ENCODE measurements around the gene COX6A1.
A peak's percentile ranks its signal among the peaks of the same experiment; 100 is the strongest.

COX6A1 gene

GRCh38 chr12:120460157-120460556 is 22.2 kb downstream of the COX6A1 start:
- DNase-seq, result no peak
- Mint-ChIP-seq H3K4me1 (no peaks in the 10 kb centered on the region), H3K27me3 (ENCODE audit: low read depth, poor library complexity) (no peaks in the 10 kb centered on the region), H3K4me3 (no peak overlapping the region), H3K27ac (peak overlapping the region; percentile 73), H3K36me3 (ENCODE audit: low read depth) (peaks cover 80% of the 10 kb centered on the region), H3K9me3 (no peaks in the 10 kb centered on the region)
- no peak for TF ChIP-seq CTCF (IDR thresholded peaks at IDR 0.05)

- Mint-ChIP-seq H3K36me3 (ENCODE audit: low read depth) (peaks cover 82% of the 10 kb centered on the region), H3K27me3 (ENCODE audit: low read depth, poor library complexity) (no peaks in the 10 kb centered on the region), H3K4me3 (no peak overlapping the region), H3K9me3 (no peaks in the 10 kb centered on the region), H3K4me1 (peaks cover 18% of the 10 kb centered on the region), H3K27ac (peak overlapping the region; percentile 79)
- no peak for DNase-seq
- no peak for TF ChIP-seq CTCF (IDR thresholded peaks at IDR 0.05)
Observed at GRCh38 chr12:120462099-120462640, 24.3 kb downstream of the COX6A1 start.

DNA sequence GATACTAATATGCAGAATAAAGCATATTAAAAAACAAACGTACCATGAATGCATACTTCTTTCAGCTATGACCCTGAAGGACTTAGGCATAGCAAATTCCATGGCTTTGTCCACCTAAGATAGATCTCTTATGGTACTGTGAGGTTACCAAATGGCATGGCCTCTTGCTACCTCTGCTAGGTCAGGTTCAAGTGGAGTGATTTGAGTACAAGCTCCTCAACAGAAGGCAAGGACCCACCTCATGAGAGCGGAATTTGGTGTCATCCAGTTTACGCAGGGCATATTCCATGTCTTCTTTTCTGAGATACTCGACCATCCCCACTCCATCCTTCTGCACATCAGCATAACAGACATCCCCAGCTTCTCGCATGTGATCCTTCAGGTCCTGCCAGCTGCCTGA is 25.8 kb downstream of the COX6A1 start:
- H3K4me3 Mint-ChIP-seq, result no peak overlapping the region
- H3K4me1 Mint-ChIP-seq, result peaks cover 33% of the 10 kb centered on the region
- peak overlapping the region; percentile 43 for H3K27ac Mint-ChIP-seq
- no peak for TF ChIP-seq CTCF (IDR thresholded peaks at IDR 0.05)
- DNase-seq, result no peak
- no peaks in the 10 kb centered on the region for H3K27me3 Mint-ChIP-seq (ENCODE audit: low read depth, poor library complexity)
- no peaks in the 10 kb centered on the region for H3K9me3 Mint-ChIP-seq
- peaks cover 82% of the 10 kb centered on the region for H3K36me3 Mint-ChIP-seq (ENCODE audit: low read depth)

GRCh38 chr12:120465756-120466155 is 27.8 kb downstream of the COX6A1 start:
- no peak for TF ChIP-seq CTCF (IDR thresholded peaks at IDR 0.05)
- DNase-seq, result no peak
- H3K4me3 Mint-ChIP-seq, result no peak overlapping the region
- H3K36me3 Mint-ChIP-seq (ENCODE audit: low read depth), result peaks cover 65% of the 10 kb centered on the region
- H3K9me3 Mint-ChIP-seq, result no peaks in the 10 kb centered on the region
- H3K27ac Mint-ChIP-seq, result no peak overlapping the region
- H3K4me1 Mint-ChIP-seq, result peaks cover 41% of the 10 kb centered on the region
- peaks cover 2% of the 10 kb centered on the region for H3K27me3 Mint-ChIP-seq (ENCODE audit: low read depth, poor library complexity)

- peak; percentile 52 for TF ChIP-seq CTCF (IDR thresholded peaks at IDR 0.05)
- H3K9me3 Mint-ChIP-seq, result no peaks in the 10 kb centered on the region
- H3K36me3 Mint-ChIP-seq (ENCODE audit: low read depth), result peaks cover 59% of the 10 kb centered on the region
- peaks cover 2% of the 10 kb centered on the region for H3K27me3 Mint-ChIP-seq (ENCODE audit: low read depth, poor library complexity)
- peak overlapping the region; percentile 66 for H3K4me3 Mint-ChIP-seq
- H3K27ac Mint-ChIP-seq, result peak overlapping the region; percentile 42
- DNase-seq, result peak; percentile 52
- peaks cover 41% of the 10 kb centered on the region for H3K4me1 Mint-ChIP-seq
Observed at GRCh38 chr12:120466560-120467315, 28.8 kb downstream of the COX6A1 start.

DNA sequence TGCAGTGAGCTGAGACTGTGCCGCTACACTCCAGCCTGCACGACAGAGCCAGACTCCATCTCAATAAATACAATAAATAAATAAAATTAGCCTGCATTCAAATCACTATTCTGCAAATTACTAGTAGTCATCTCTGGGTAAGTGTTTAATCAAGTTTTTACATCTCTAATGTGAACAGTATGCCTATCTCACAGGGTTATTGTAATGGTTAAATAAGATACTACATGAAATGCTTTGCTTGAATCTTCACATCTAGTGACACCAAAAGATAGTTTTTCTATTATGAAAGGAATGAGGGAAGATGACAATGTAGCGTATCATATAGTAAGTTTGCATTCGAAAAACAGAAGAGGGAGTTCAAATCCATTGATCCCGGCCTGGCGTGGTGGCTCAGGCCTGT is 29.5 kb downstream of the COX6A1 start:
- no peaks in the 10 kb centered on the region for H3K9me3 Mint-ChIP-seq
- H3K36me3 Mint-ChIP-seq (ENCODE audit: low read depth), result peaks cover 52% of the 10 kb centered on the region
- no peak for DNase-seq
- H3K4me1 Mint-ChIP-seq, result peaks cover 44% of the 10 kb centered on the region
- H3K27ac Mint-ChIP-seq, result peak overlapping the region; percentile 82
- peaks cover 2% of the 10 kb centered on the region for H3K27me3 Mint-ChIP-seq (ENCODE audit: low read depth, poor library complexity)
- no peak for TF ChIP-seq CTCF (IDR thresholded peaks at IDR 0.05)
- peak overlapping the region; percentile 93 for H3K4me3 Mint-ChIP-seq

Data from nephron progenitor cell (in vitro differentiated cells).